ENCODE measurements around the gene RUNDC3A.

RUNDC3A gene

GRCh38 chr17:44283344-44284023, 24.9 kb upstream of the RUNDC3A start:
- DNase-seq (ENCODE audit: low spot score): no peak

DNA sequence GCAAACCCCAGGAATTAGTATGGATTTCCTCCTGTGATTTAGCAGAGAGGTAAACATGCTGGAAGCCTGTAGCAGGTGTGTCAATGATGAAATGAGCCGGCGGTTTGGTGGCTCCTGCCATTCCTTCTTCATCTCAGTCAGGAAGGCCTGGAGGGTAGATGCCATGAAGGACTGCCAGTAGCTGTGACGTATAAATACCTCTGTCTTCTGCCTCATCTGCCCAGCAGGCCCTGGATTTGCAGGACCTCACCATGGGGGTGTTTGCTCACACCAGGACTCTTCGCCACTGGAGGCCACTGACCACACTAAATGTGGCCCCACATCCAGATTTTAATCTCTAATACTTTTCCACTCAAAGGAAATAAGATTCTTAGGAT, 24.4 kb upstream of the RUNDC3A start:
- no peak for DNase-seq (ENCODE audit: low spot score)

GRCh38 chr17:44287651-44288050, 20.8 kb upstream of the RUNDC3A start:
- no peak for DNase-seq (ENCODE audit: low spot score)

DNA sequence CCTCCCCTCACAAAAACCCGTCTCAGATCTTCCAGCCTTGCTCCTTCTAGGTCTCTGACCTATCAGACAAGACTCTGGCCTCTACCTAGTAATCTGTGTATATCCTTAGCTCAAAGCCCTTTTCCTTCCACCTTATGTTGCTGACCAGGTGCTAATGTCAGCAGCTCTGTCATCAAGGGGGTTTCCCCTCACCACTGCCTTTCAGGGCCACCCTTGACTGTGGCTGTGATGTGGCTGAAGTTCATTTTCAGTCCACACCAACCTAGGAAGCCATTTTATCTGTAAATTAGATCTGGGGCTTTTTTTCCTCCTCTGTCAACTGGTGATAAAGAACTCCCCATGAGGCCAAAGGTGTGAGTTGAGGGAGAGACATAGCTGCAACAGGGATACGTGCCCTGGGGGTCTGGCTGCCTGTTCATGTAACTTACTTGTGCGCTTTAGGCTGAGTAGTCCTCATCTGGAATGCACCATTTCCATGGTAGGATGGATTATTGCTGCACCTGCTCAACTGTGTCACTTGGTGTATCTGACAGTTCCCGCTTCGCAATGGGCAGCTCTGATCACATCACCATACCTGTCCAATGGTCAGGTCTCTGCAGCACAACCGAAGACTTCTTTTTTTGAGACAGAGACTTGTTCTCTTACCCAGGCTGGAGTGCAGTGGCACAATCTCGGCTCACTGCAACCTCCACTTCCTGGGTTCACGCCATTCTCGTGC, 14.7 kb upstream of the RUNDC3A start:
- DNase-seq (ENCODE audit: low spot score): no peak

- no peak for DNase-seq (ENCODE audit: low spot score)
These were observed 10.4 kb upstream of the RUNDC3A start for GRCh38 chr17:44297975-44298374.

- no peak for DNase-seq (ENCODE audit: low spot score)
These were observed 3.8 kb upstream of the RUNDC3A start for GRCh38 chr17:44304651-44305050.

GRCh38 chr17:44307387-44308186, 814 bp upstream of the RUNDC3A start:
- DNase-seq (ENCODE audit: low spot score): peak; percentile 86

GRCh38 chr17:44308865-44309264, 464 bp downstream of the RUNDC3A start:
- no peak for DNase-seq (ENCODE audit: low spot score)

DNA sequence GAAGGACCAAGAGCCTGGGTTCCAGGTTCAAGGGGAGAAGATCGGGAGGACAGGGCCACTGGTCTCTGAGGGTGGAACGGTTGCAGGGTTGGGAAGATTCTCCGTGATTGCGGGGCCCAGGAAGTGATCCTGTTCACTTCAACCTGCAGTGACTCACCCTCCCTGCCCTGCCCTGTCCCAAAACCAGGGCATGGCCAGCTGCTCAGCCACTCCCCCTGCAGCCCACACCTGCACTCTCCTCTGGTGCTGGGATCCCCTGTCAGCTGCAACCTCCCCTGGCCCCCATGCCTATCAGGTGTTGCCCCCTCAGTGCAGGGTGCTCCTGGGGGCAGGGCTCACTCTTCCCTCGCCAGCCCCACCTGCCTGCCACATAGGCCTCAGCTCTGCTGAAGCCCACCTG, 1.1 kb downstream of the RUNDC3A start:
- no peak for DNase-seq (ENCODE audit: low spot score)

GRCh38 chr17:44310188-44310587, 1.8 kb downstream of the RUNDC3A start:
- DNase-seq (ENCODE audit: low spot score): no peak

- DNase-seq (ENCODE audit: low spot score): no peak
These were observed 2.4 kb downstream of the RUNDC3A start for GRCh38 chr17:44310609-44311376.

DNA sequence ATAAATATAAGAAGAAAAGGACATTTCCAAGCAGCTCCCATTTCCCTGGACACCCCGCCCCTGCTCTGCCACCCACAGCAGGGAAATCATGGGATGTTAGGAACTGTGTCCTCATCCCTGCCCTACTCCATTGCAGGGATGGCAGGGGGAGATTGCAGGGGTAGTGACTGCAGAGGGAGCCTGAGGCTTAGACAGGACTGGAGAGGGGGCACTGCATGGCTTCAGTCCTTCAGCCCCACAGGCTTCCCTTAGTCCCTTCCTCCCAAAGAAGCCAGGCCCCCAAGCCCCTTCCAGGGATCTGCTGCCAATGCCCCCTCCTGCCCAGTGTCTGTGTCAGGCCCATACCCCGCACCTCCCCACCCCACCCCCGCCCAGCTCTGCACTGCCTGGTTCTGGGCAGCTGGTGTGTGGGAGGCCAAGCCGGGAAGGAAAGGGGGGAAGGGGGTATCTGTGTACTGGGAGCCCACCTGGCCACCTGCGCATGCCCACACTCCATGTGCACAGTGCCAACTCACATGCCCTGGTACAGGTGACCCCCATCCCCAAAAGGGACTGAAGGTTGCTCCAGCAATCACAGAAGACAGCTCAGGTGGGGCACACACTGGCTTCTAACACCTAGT, 3.3 kb downstream of the RUNDC3A start:
- DNase-seq (ENCODE audit: low spot score): no peak

DNA sequence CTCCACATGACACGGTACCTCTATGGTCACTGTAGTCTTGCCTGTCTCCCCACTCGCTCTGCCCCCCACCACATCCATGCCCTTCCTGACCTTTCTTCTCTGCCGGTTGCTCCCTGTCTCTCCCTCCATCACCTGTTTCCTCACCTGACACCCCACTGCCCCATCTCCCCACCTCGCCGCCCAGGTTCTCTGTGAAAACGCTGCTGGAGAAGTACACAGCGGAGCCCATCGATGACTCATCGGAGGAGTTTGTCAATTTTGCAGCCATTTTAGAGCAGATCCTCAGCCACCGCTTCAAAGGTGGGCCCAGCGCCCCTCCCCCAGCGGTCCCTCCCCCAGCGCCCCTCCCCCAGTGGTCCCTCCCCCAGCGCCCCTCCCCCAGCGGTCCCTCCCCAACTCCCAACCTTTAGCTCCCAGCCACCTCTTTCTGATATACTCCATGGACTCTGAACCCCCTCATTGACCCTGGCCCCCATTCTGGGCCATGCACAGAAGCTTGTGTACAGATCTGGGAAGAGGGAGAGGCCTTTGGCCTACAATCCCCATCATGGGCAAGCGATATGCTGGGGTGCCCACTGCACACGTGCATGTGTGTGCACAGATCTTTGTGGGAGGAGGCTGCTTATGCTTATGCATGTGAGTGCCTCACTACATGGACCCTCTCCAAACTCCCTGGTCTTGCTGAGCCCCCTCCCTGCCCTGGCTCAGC, 4.1 kb downstream of the RUNDC3A start:
- no peak for DNase-seq (ENCODE audit: low spot score)

DNA sequence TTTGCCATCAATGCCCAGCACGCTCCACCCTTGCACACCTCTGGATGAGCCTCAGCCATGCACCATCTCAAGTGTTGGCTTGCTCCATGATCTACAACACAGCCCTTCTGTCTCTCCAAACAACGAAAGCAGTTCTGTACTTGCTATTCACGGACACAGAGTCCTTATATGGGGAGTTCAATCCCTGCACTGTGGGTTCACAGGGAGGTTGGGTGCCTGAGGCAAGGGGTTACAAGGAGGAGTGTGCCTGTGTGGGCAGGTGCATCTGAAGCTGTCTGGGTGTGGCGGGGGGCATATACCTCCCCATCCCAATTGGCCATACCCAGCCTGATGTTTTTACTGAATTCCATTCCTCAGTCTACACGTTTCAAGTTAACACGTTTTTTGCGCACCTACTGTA, 5.6 kb downstream of the RUNDC3A start:
- DNase-seq (ENCODE audit: low spot score): no peak

- DNase-seq (ENCODE audit: low spot score): no peak
These were observed 6.1 kb downstream of the RUNDC3A start for GRCh38 chr17:44314524-44314868.

- peak; percentile 81 for DNase-seq (ENCODE audit: low spot score)
These were observed 6.7 kb downstream of the RUNDC3A start for GRCh38 chr17:44314869-44315661.

- DNase-seq (ENCODE audit: low spot score): peak; percentile 92
These were observed 7.6 kb downstream of the RUNDC3A start for GRCh38 chr17:44315760-44316731.

DNA sequence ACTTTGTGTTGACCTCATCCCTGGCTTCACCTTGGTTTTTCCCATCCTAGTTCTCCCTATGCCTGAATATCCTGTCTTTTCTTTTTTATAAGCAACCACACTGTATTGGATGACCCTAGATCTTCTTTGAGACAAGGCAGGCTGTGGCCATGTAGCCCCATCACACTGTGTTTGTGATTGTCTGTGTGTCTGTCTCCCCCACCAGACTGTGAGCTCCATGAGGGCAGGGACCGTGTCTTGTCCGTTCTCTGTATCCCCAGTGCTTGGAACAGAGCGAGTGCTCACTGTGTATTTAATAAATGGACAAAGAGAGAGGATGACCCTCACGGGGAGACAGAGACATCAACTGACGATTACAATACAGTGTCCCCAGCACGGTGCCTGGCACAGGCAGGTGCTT, 9.1 kb downstream of the RUNDC3A start:
- no peak for DNase-seq (ENCODE audit: low spot score)

Measured in iPS-NIHi11 (cell line).